GM18511 (cell line): ENCODE measurements around the gene TNFRSF8.
"Not testable (repeated sequence)": the region's sequence is repeated elsewhere in the genome, so short reads cannot be mapped to it uniquely, and the experiment has no call there.

Source experiments
- ATAC-seq: cut with Tn5 transposase; IDR thresholded peaks from one replicate; pipeline ENCODE4 v1.9.1; 2021; ENCODE audit warnings: mild to moderate bottlenecking, moderate library complexity; ENCODE audit not compliant: unreplicated experiment

Gene TNFRSF8

GRCh38 chr1:12063141-12064072 lies at the start of gene TNFRSF8:
TSS of gene TNFRSF8 (plus strand) at chr1:12063303. CDS start at chr1:12063599, 296 bp downstream.
- ATAC-seq = peak; percentile 33

- no peak for ATAC-seq
Observed at GRCh38 chr1:12014141-12014991, 48.7 kb upstream of the TNFRSF8 start.

- ATAC-seq = no peak
Observed at GRCh38 chr1:12015001-12015491, 48.1 kb upstream of the TNFRSF8 start.

GRCh38 chr1:12015499-12015898 lies 47.6 kb upstream of the TNFRSF8 start:
- no peak for ATAC-seq

- ATAC-seq = no peak
Observed at GRCh38 chr1:12016182-12016581, 46.9 kb upstream of the TNFRSF8 start.

GRCh38 chr1:12019858-12020509 lies 43.1 kb upstream of the TNFRSF8 start:
- ATAC-seq = no peak

GRCh38 chr1:12021616-12022015 lies 41.5 kb upstream of the TNFRSF8 start:
- ATAC-seq = no peak

- no peak for ATAC-seq
Observed at GRCh38 chr1:12022036-12022435, 41.1 kb upstream of the TNFRSF8 start.

- no peak for ATAC-seq
Observed at GRCh38 chr1:12026586-12026985, 36.5 kb upstream of the TNFRSF8 start.

GRCh38 chr1:12028248-12028647 lies 34.9 kb upstream of the TNFRSF8 start:
- ATAC-seq = no peak

- ATAC-seq = no peak
Observed at GRCh38 chr1:12028957-12029511, 34.1 kb upstream of the TNFRSF8 start.

- no peak for ATAC-seq
Observed at GRCh38 chr1:12029720-12030339, 33.3 kb upstream of the TNFRSF8 start.

GRCh38 chr1:12031039-12031980 lies 31.8 kb upstream of the TNFRSF8 start:
- ATAC-seq = no peak

- no peak for ATAC-seq
Observed at GRCh38 chr1:12032161-12032621, 30.9 kb upstream of the TNFRSF8 start.

GRCh38 chr1:12033441-12033840 lies 29.7 kb upstream of the TNFRSF8 start:
- not testable (repeated sequence) for ATAC-seq

GRCh38 chr1:12034381-12034801 lies 28.7 kb upstream of the TNFRSF8 start:
- ATAC-seq = no peak

- no peak for ATAC-seq
Observed at GRCh38 chr1:12035312-12035711, 27.8 kb upstream of the TNFRSF8 start.

- ATAC-seq = no peak
Observed at GRCh38 chr1:12037486-12038355, 25.4 kb upstream of the TNFRSF8 start.
